DOHH2 (cell line): ENCODE data around the gene PTPN14.

Source experiments
- CTCF ChIP-seq: fragments of 200-600 bp; sonication (generic); IDR thresholded peaks from one replicate; pipeline ENCODE4 v1.5.1; 2014; ENCODE audit warnings: antibody characterized with exemption, mild to moderate bottlenecking, low read depth, low read length; ENCODE audit not compliant: poor library complexity, severe bottlenecking
- EZH2phosphoT487 ChIP-seq: fragments of 200-600 bp; sonication (generic); IDR thresholded peaks from 2 replicates; pipeline ENCODE4 v1.6.1; 2017; ENCODE audit warnings: borderline replicate concordance, mild to moderate bottlenecking, antibody characterized with exemption, low read length, moderate library complexity, mixed read lengths

- TF ChIP-seq CTCF (no peak), EZH2phosphoT487 (no peak)
Observed at GRCh38 chr1:214404571-214405213, 146.7 kb downstream of the PTPN14 start.
